WTC11 (cell line): Measurements from ENCODE around the gene SETD1A. TPM values are rescaled to one million over a fixed set of nuclear protein-coding genes. Genes with fewer than 3 reads are reported as not detected.

Source experiments
- ATAC-seq: fragments of 200-7000 bp; cut with Tn5 transposase; 2 replicates; pipeline ENCODE4 v1.10.0; 2021; ENCODE audit warnings: mild to moderate bottlenecking, moderate library complexity
- CTCF ChIA-PET: fragments of 300-600 bp; sonication (Branson Sonifier 250); formaldehyde crosslinking; loops from one replicate; lab custom pipeline; 2021; ENCODE audit warnings: antibody characterized with exemption; lab: Charles Lee
- POLR2A ChIA-PET: fragments of 350-600 bp; sonication (Branson Sonifier 250); formaldehyde crosslinking; loops from one replicate; lab custom pipeline; 2021; ENCODE audit warnings: antibody characterized with exemption; lab: Charles Lee
- DNase-seq: peaks from one replicate; pipeline ENCODE4 v3.0.0; 2021; ENCODE audit warnings: low spot score
- H3K27ac Mint-ChIP-seq: 2 replicates; pipeline ENCODE4 v1.8.0; 2021; ENCODE audit warnings: mixed read lengths
- H3K27me3 Mint-ChIP-seq: 2 replicates; pipeline ENCODE4 v1.8.0; 2021; ENCODE audit warnings: low read depth, mild to moderate bottlenecking, moderate library complexity, mixed read lengths
- H3K36me3 Mint-ChIP-seq: 2 replicates; pipeline ENCODE4 v1.8.0; 2021; ENCODE audit warnings: mixed read lengths
- H3K4me1 Mint-ChIP-seq: 2 replicates; pipeline ENCODE4 v1.8.0; 2022; ENCODE audit warnings: mixed read lengths
- H3K4me3 Mint-ChIP-seq: 2 replicates; pipeline ENCODE4 v1.8.0; 2021; ENCODE audit warnings: mild to moderate bottlenecking, moderate library complexity, mixed read lengths
- H3K9me3 Mint-ChIP-seq: 2 replicates; pipeline ENCODE4 v1.8.0; 2021; ENCODE audit warnings: mixed read lengths
- ESRRA ChIP-seq: sonication (generic); formaldehyde crosslinking; IDR thresholded peaks from 2 replicates; pipeline ENCODE4 v1.8.1; 2022; ENCODE audit warnings: mild to moderate bottlenecking, missing genetic modification reagents, borderline replicate concordance
- ETV6 ChIP-seq: sonication (generic); formaldehyde crosslinking; IDR thresholded peaks from 2 replicates; pipeline ENCODE4 v1.8.1; 2022; ENCODE audit warnings: mild to moderate bottlenecking, missing genetic modification reagents
- GABPB1 ChIP-seq: sonication (generic); formaldehyde crosslinking; IDR thresholded peaks from 2 replicates; pipeline ENCODE4 v1.8.1; 2023; ENCODE audit warnings: mild to moderate bottlenecking, missing genetic modification reagents
- HMGA2 ChIP-seq: fragments of 250-450 bp; sonication (Bioruptor Pico); IDR thresholded peaks from 2 replicates; pipeline ENCODE4 v1.4.0; 2021; ENCODE audit warnings: mild to moderate bottlenecking, moderate library complexity
- MXD4 ChIP-seq: fragments of 250-450 bp; sonication (Bioruptor Pico); IDR thresholded peaks from 2 replicates; pipeline ENCODE4 v1.8.0; 2021; ENCODE audit warnings: mild to moderate bottlenecking, moderate library complexity, borderline replicate concordance
- NR2C2 ChIP-seq: sonication (generic); formaldehyde crosslinking; IDR thresholded peaks from 2 replicates; pipeline ENCODE4 v1.8.0; 2022; ENCODE audit warnings: mild to moderate bottlenecking, missing genetic modification reagents
- PRRX2 ChIP-seq: fragments of 250-450 bp; sonication (Bioruptor Pico); IDR thresholded peaks from 2 replicates; pipeline ENCODE4 v1.8.0; 2021; ENCODE audit warnings: mild to moderate bottlenecking
- SMAD3 ChIP-seq: sonication (generic); formaldehyde crosslinking; IDR thresholded peaks from 2 replicates; pipeline ENCODE4 v1.8.0; 2022; ENCODE audit warnings: missing genetic modification reagents, mild to moderate bottlenecking, borderline replicate concordance
- SMAD4 ChIP-seq: sonication (generic); formaldehyde crosslinking; IDR thresholded peaks from 2 replicates; pipeline ENCODE4 v1.8.0; 2022; ENCODE audit warnings: mild to moderate bottlenecking, missing genetic modification reagents
- TCF7 ChIP-seq: sonication (generic); formaldehyde crosslinking; IDR thresholded peaks from 2 replicates; pipeline ENCODE4 v1.8.0; 2022; ENCODE audit warnings: mild to moderate bottlenecking, low read depth, missing genetic modification reagents, moderate library complexity
- ZNF138 ChIP-seq: sonication (generic); formaldehyde crosslinking; conservative IDR thresholded peaks from 2 replicates; pipeline ENCODE4 v1.8.1; 2022; ENCODE audit warnings: mild to moderate bottlenecking, moderate library complexity, missing genetic modification reagents
- ZNF671 ChIP-seq: fragments of 250-450 bp; sonication (Bioruptor Pico); IDR thresholded peaks from 2 replicates; pipeline ENCODE4 v1.8.0; 2021; ENCODE audit warnings: mild to moderate bottlenecking
- total RNA-seq: library from RNA; stranded (reverse); gene quantifications from 3 replicates; pipeline ENCODE4 v1.2.3, GENCODE V29; 2021
- TF ChIP-seq, protein P1 (sequence below): fragments of 250-450 bp; sonication (Bioruptor Pico); IDR thresholded peaks from 2 replicates; pipeline ENCODE4 v1.8.0; 2021; ENCODE audit warnings: mild to moderate bottlenecking
- TF ChIP-seq, protein P2 (sequence below): sonication (generic); formaldehyde crosslinking; IDR thresholded peaks from 2 replicates; pipeline ENCODE4 v1.8.0; 2022; ENCODE audit warnings: missing genetic modification reagents
- TF ChIP-seq, protein P3 (sequence below): fragments of 250-450 bp; sonication (Bioruptor Pico); IDR thresholded peaks from 2 replicates; pipeline ENCODE4 v2.1.2; 2022; ENCODE audit warnings: mild to moderate bottlenecking, moderate library complexity
- TF ChIP-seq, protein P4 (sequence below): sonication (generic); formaldehyde crosslinking; IDR thresholded peaks from 2 replicates; pipeline ENCODE4 v1.8.1; 2023; ENCODE audit warnings: mild to moderate bottlenecking, missing genetic modification reagents, borderline replicate concordance
- TF ChIP-seq, protein P5 (sequence below): sonication (generic); formaldehyde crosslinking; conservative IDR thresholded peaks from 2 replicates; pipeline ENCODE4 v1.8.1; 2023; ENCODE audit warnings: mild to moderate bottlenecking, low read depth, missing genetic modification reagents, moderate library complexity

Gene SETD1A
- total RNA-seq, 1 experiment from 2014 or later: 31.1 TPM

DNA sequence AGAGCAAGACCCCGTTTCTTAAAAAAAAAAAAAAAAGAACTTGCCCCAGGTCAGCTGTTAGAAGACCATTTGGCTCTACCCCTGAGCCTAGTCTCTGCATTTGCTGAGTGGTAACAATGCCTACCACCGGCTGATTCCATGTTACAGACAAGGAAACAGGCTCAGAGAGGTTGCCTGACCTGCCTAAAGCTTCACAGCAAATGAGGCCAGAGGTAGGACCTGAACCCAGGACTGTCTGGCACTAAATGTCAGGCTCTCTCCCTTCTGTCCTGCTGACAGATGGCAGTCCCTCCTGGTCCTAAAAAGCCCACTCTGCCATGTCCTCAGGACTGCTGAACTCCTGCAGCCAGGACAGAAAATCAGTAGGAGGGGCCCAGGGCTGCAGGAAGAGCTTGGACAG, 47.1 kb downstream of the SETD1A start (continued):
- TF ChIP-seq, protein P1, sequence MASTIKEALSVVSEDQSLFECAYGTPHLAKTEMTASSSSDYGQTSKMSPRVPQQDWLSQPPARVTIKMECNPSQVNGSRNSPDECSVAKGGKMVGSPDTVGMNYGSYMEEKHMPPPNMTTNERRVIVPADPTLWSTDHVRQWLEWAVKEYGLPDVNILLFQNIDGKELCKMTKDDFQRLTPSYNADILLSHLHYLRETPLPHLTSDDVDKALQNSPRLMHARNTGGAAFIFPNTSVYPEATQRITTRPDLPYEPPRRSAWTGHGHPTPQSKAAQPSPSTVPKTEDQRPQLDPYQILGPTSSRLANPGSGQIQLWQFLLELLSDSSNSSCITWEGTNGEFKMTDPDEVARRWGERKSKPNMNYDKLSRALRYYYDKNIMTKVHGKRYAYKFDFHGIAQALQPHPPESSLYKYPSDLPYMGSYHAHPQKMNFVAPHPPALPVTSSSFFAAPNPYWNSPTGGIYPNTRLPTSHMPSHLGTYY (CRISPR knock-in tag): no peak
- TF ChIP-seq, protein P2, sequence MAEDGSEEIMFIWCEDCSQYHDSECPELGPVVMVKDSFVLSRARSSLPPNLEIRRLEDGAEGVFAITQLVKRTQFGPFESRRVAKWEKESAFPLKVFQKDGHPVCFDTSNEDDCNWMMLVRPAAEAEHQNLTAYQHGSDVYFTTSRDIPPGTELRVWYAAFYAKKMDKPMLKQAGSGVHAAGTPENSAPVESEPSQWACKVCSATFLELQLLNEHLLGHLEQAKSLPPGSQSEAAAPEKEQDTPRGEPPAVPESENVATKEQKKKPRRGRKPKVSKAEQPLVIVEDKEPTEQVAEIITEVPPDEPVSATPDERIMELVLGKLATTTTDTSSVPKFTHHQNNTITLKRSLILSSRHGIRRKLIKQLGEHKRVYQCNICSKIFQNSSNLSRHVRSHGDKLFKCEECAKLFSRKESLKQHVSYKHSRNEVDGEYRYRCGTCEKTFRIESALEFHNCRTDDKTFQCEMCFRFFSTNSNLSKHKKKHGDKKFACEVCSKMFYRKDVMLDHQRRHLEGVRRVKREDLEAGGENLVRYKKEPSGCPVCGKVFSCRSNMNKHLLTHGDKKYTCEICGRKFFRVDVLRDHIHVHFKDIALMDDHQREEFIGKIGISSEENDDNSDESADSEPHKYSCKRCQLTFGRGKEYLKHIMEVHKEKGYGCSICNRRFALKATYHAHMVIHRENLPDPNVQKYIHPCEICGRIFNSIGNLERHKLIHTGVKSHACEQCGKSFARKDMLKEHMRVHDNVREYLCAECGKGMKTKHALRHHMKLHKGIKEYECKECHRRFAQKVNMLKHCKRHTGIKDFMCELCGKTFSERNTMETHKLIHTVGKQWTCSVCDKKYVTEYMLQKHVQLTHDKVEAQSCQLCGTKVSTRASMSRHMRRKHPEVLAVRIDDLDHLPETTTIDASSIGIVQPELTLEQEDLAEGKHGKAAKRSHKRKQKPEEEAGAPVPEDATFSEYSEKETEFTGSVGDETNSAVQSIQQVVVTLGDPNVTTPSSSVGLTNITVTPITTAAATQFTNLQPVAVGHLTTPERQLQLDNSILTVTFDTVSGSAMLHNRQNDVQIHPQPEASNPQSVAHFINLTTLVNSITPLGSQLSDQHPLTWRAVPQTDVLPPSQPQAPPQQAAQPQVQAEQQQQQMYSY (CRISPR knock-in tag): no peak
- no peak for TF ChIP-seq HMGA2
- no peak for TF ChIP-seq PRRX2 (CRISPR knock-in tag)
- TF ChIP-seq ZNF671 (CRISPR knock-in tag): no peak
- no peak for TF ChIP-seq SMAD3 (CRISPR knock-in tag)

DNA sequence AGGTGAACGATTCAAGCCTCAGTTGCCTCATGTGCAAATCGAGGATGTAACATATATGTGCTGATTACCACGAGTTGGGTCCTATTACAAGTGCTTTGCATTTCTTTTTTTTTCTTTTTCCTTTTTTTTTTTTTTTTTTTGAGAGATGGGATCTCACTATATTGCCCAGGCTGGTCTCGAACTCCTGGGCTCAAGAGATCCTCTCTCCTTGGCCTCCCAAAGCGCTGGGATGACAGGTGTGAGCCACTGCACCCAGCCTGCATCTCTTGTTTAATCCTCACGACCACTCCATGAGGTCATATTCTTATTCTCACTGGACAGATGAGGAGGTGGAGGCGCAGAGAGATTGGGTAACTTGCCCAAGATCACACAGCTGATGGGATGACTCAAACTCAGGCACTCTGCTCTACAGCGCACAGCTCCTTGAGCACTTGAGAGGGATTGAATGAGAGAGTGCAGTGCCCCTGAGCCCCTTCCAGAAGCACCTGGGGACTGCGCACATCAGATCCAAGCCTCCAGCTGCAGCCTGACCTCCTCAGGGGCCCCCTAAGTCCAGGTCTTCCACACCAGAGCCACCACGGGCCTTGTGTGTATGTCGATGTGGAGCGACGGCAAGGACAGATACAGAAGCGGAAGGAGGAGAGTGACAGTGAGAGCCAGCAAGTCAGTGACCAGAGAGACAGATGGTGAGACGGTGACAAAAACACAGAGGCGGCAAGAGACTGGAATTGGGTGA, 48.0 kb downstream of the SETD1A start:
- ATAC-seq (no peak), DNase-seq (no peak)
- Mint-ChIP-seq H3K4me3 (no peak overlapping the region), H3K9me3 (no peaks in the 10 kb centered on the region), H3K36me3 (no peaks in the 10 kb centered on the region), H3K27me3 (no peaks in the 10 kb centered on the region), H3K27ac (no peak overlapping the region), H3K4me1 (peaks cover 19% of the 10 kb centered on the region)
- no peak for TF ChIP-seq ETV6
- no peak for TF ChIP-seq GABPB1 (CRISPR knock-in tag)
- TF ChIP-seq, protein P3, sequence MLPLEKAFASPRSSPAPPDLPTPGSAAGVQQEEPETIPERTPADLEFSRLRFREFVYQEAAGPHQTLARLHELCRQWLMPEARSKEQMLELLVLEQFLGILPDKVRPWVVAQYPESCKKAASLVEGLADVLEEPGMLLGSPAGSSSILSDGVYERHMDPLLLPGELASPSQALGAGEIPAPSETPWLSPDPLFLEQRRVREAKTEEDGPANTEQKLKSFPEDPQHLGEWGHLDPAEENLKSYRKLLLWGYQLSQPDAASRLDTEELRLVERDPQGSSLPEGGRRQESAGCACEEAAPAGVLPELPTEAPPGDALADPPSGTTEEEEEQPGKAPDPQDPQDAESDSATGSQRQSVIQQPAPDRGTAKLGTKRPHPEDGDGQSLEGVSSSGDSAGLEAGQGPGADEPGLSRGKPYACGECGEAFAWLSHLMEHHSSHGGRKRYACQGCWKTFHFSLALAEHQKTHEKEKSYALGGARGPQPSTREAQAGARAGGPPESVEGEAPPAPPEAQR (CRISPR knock-in tag): no peak
- TF ChIP-seq MXD4: no peak
- TF ChIP-seq ESRRA (CRISPR knock-in tag): no peak
- TF ChIP-seq, protein P4, sequence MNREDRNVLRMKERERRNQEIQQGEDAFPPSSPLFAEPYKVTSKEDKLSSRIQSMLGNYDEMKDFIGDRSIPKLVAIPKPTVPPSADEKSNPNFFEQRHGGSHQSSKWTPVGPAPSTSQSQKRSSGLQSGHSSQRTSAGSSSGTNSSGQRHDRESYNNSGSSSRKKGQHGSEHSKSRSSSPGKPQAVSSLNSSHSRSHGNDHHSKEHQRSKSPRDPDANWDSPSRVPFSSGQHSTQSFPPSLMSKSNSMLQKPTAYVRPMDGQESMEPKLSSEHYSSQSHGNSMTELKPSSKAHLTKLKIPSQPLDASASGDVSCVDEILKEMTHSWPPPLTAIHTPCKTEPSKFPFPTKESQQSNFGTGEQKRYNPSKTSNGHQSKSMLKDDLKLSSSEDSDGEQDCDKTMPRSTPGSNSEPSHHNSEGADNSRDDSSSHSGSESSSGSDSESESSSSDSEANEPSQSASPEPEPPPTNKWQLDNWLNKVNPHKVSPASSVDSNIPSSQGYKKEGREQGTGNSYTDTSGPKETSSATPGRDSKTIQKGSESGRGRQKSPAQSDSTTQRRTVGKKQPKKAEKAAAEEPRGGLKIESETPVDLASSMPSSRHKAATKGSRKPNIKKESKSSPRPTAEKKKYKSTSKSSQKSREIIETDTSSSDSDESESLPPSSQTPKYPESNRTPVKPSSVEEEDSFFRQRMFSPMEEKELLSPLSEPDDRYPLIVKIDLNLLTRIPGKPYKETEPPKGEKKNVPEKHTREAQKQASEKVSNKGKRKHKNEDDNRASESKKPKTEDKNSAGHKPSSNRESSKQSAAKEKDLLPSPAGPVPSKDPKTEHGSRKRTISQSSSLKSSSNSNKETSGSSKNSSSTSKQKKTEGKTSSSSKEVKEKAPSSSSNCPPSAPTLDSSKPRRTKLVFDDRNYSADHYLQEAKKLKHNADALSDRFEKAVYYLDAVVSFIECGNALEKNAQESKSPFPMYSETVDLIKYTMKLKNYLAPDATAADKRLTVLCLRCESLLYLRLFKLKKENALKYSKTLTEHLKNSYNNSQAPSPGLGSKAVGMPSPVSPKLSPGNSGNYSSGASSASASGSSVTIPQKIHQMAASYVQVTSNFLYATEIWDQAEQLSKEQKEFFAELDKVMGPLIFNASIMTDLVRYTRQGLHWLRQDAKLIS (CRISPR knock-in tag): no peak
- TF ChIP-seq, protein P5, sequence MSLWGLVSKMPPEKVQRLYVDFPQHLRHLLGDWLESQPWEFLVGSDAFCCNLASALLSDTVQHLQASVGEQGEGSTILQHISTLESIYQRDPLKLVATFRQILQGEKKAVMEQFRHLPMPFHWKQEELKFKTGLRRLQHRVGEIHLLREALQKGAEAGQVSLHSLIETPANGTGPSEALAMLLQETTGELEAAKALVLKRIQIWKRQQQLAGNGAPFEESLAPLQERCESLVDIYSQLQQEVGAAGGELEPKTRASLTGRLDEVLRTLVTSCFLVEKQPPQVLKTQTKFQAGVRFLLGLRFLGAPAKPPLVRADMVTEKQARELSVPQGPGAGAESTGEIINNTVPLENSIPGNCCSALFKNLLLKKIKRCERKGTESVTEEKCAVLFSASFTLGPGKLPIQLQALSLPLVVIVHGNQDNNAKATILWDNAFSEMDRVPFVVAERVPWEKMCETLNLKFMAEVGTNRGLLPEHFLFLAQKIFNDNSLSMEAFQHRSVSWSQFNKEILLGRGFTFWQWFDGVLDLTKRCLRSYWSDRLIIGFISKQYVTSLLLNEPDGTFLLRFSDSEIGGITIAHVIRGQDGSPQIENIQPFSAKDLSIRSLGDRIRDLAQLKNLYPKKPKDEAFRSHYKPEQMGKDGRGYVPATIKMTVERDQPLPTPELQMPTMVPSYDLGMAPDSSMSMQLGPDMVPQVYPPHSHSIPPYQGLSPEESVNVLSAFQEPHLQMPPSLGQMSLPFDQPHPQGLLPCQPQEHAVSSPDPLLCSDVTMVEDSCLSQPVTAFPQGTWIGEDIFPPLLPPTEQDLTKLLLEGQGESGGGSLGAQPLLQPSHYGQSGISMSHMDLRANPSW: no peak
- no peak for TF ChIP-seq NR2C2 (CRISPR knock-in tag)
- no peak for TF ChIP-seq ZNF138 (CRISPR knock-in tag)
- TF ChIP-seq SMAD4 (CRISPR knock-in tag): no peak
- no peak for TF ChIP-seq PRRX2 (CRISPR knock-in tag)
- TF ChIP-seq TCF7 (CRISPR knock-in tag): no peak
- ChIA-PET POLR2A (interaction anchor here (1.0 kb wide), 1 partner anchor 35 kb away, joined by 3 read pairs; no protein-coding TSS in a partner anchor), CTCF (no interaction called here)
